ENCODE results near the gene TGM2.

The TGM2 gene

DNA sequence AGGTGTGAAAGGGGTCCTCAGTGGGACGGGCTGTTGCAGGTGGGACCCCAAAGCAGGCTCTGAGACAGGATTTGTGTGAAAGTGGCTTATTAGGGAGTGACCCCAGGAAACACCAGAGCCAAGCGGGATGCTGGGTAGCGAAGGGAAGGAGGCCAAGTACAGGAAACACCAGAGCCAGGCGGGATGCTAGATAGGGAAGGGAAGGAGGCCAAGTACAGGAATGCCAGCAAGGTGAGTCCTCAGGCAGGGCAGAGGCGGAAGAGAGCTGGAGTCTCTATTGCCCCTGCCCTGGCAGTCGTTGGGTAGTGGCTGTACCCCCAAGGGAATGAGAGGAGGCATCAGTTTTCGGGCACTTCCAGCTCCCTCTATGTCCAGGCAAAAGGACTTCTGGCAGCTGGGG is 30.5 kb upstream of the TGM2 start:
- DNase-seq (ENCODE audit: low read depth): no peak

DNA sequence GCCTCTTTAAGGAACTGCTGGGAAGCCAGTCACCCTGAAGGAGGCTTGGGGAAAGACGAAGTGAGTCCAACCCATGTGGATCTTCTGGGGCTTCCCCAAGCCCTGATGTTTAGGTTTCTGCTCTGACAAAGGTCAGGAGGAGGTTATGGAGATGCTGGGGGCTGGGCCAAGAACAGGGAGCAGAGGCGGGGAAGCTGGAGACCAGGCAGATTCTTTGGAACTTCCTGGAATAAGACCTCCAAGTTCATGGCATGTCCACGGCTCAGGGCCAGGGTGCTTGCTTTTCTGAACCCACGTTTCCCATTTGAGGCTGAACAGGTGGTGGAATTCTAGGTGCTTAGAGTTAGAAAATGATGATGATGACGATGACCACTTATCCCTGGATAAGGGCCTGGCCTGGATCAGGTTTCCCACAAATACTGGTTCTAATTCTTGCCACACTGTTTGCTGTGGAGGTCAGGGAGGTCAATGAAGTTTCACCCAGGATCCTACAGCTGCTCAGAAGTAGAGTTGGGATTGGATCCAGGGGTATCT is 30.0 kb upstream of the TGM2 start:
- H3K4me3 ChIP-seq (ENCODE audit: low read depth, low read length): no peak overlapping the region
- no peak for DNase-seq (ENCODE audit: low read depth)
- no peak for TF ChIP-seq CTCF (IDR thresholded peaks at IDR 0.05; ENCODE audit: control insufficient read depth, extremely low read depth, insufficient read depth)

More for the DNA sequence above, 30.5 kb upstream of the TGM2 start:
- no peak for TF ChIP-seq CTCF (IDR thresholded peaks at IDR 0.05; ENCODE audit: control insufficient read depth, extremely low read depth, insufficient read depth)
- no peak overlapping the region for H3K4me3 ChIP-seq (ENCODE audit: low read depth, low read length)

- TF ChIP-seq CTCF (IDR thresholded peaks at IDR 0.05; ENCODE audit: control insufficient read depth, extremely low read depth, insufficient read depth): no peak
- no peak overlapping the region for H3K4me3 ChIP-seq (ENCODE audit: low read depth, low read length)
Observed at GRCh38 chr20:38193586-38194105, 28.6 kb upstream of the TGM2 start.

DNA sequence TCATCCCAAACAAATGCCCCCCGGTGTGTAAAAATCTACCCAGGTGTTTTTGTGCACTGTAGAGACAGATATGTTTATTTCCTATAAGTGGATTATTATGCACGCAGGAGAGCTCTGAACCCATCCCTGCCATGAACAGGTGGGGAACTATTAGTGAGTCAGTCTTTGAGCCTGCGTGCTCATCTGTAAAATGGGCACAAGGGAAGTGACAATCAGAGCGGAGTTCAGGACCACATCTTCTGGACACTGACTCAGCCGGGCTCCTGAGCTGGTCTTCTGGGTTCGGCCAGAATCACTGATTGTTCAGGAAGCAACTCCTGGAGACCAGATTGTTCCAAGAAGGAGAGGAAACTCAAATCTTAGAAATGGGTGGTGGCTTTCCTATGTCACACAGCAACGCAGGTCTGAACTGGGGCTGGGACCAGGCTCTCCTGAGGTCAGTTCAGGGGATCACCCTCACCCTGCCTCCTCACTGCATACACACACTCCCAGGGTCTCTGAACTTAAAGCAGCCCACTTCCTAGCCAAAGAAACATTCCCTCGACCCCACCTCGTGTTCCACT is 27.3 kb upstream of the TGM2 start:
- DNase-seq (ENCODE audit: low read depth): no peak
- no peak for TF ChIP-seq CTCF (IDR thresholded peaks at IDR 0.05; ENCODE audit: control insufficient read depth, extremely low read depth, insufficient read depth)
- no peak overlapping the region for H3K4me3 ChIP-seq (ENCODE audit: low read depth, low read length)

More at GRCh38 chr20:38193586-38194105, 28.6 kb upstream of the TGM2 start:
- DNase-seq (ENCODE audit: low read depth): no peak

DNA sequence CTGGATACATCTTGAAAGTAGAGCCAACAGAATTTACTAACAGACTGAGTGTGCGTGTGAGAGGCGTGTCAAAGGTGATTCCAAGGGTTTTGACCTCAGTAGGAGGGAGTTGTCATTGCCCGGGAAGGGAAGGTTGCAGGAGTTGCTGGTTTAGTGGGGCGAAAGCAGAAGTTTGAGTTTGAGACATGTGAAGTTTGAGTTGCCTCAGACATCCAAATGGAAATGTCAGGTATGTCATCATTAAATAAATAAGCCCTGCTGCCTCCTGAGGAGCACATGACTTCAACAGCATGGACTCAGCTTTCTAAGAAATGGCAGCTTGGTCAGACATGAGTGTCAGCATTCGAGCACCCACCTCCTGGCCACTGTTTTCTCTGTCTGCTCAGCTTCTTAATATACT is 26.6 kb upstream of the TGM2 start:
- no peak for TF ChIP-seq CTCF (IDR thresholded peaks at IDR 0.05; ENCODE audit: control insufficient read depth, extremely low read depth, insufficient read depth)
- no peak for DNase-seq (ENCODE audit: low read depth)
- no peak overlapping the region for H3K4me3 ChIP-seq (ENCODE audit: low read depth, low read length)

- TF ChIP-seq CTCF (IDR thresholded peaks at IDR 0.05; ENCODE audit: control insufficient read depth, extremely low read depth, insufficient read depth): no peak
- no peak overlapping the region for H3K4me3 ChIP-seq (ENCODE audit: low read depth, low read length)
- DNase-seq (ENCODE audit: low read depth): no peak
Observed at GRCh38 chr20:38190936-38191371, 25.9 kb upstream of the TGM2 start.

DNA sequence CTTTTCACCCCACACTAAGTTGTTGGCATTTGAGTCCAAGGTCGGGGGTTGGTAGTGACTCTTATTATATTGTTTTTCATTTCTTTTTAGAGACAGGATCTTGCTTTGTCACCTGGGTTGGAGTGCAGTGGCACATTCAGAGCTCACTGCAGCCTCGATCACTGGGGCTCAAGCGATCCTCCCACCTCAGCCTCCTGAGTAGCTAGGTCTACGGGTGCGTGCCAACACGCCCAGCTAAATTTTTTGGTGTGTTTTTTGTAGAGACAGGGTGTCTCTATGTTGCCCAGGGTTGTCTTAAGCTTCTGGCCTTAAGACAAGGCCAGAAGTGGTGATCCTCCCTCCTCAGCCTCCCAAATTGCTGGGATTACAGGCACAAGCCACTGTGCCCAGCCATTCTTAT is 25.1 kb upstream of the TGM2 start:
- DNase-seq (ENCODE audit: low read depth): no peak
- no peak for TF ChIP-seq CTCF (IDR thresholded peaks at IDR 0.05; ENCODE audit: control insufficient read depth, extremely low read depth, insufficient read depth)
- no peak overlapping the region for H3K4me3 ChIP-seq (ENCODE audit: low read depth, low read length)

Data from LNCaP clone FGC (cell line).